NCI-H226 (cell line): Measurements from ENCODE around the gene RBBP8.

Experiments used
- DNase-seq: peaks from one replicate; pipeline ENCODE4 v3.0.0-alpha.2; 2015

The RBBP8 gene

GRCh38 chr18:23066060-23066459, 132.9 kb downstream of the RBBP8 start:
- DNase-seq: no peak

DNA sequence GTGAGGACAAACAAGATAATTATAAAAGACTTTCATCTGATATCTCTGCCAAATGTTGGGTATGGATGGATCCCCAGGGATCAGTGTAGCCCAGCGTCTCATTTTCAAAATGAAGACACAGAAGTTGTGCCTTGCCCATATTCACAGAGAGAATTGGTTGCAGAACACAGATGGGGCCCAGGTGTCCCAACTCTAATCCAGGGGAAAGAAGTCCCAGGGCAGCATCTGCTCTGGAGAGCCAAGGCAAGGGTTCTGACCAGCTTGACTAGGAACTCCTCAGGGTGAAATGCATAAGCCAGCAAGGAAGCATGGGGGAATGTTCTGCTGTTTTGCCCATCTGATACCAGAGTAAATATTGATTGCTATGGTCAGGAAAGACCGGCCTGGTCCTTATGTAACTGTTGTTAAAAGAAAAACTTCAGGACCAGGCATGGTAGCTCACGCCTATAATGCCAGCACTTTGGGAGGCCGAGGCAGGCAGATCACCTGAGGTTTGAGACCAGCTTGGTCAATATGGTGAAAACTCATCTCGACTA, 133.4 kb downstream of the RBBP8 start:
- DNase-seq: no peak

DNA sequence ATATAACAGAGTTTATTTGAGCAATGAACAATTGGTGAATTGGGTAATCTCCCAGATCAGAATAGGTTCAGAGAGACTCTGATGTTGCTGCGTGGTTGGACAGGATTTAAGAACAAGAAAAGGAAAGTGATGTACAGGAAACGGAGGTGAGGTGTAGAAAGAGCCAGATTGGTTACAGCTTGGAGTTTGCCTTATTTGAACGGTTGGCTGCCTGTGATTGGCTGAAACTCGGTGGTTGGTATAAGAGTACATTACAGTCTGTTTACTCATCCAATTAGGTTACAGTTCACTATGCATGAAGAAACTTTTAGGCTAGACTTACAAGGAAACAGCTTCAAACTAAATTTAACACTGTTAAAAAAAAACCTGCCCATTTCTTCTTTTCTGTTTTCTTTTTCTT, 134.1 kb downstream of the RBBP8 start:
- no peak for DNase-seq

- DNase-seq: no peak
Observed at GRCh38 chr18:23068011-23068410, 134.9 kb downstream of the RBBP8 start.

- DNase-seq: no peak
Observed at GRCh38 chr18:23068570-23069310, 135.6 kb downstream of the RBBP8 start.

- no peak for DNase-seq
Observed at GRCh38 chr18:23069481-23069880, 136.4 kb downstream of the RBBP8 start.

- no peak for DNase-seq
Observed at GRCh38 chr18:23069898-23070297, 136.8 kb downstream of the RBBP8 start.

GRCh38 chr18:23071285-23071684, 138.2 kb downstream of the RBBP8 start:
- DNase-seq: peak; percentile 42

- no peak for DNase-seq
Observed at GRCh38 chr18:23072079-23072478, 139.0 kb downstream of the RBBP8 start.

- DNase-seq: no peak
Observed at GRCh38 chr18:23073996-23074606, 141.0 kb downstream of the RBBP8 start.
